HG02623 (cell line): ENCODE results near the gene PCNX1.
"Not testable (repeated sequence)": the region's sequence is repeated elsewhere in the genome, so short reads cannot be mapped to it uniquely, and the experiment has no call there.

ENCODE experiments used
- ATAC-seq: cut with Tn5 transposase; IDR thresholded peaks from one replicate; pipeline ENCODE4 v1.9.1; 2021; ENCODE audit warnings: moderate library complexity; ENCODE audit not compliant: unreplicated experiment

The PCNX1 gene

GRCh38 chr14:71006200-71006563, 98.9 kb downstream of the PCNX1 start:
- no peak for ATAC-seq

GRCh38 chr14:71011479-71011878, 104.2 kb downstream of the PCNX1 start:
- no peak for ATAC-seq

GRCh38 chr14:71012888-71013287, 105.6 kb downstream of the PCNX1 start:
- ATAC-seq = no peak

GRCh38 chr14:71013551-71014192, 106.4 kb downstream of the PCNX1 start:
- ATAC-seq = no peak

GRCh38 chr14:71019917-71020316, 112.7 kb downstream of the PCNX1 start:
- ATAC-seq = not testable (repeated sequence)

- no peak for ATAC-seq
Measured at GRCh38 chr14:71021347-71022011, 114.2 kb downstream of the PCNX1 start.

- no peak for ATAC-seq
Measured at GRCh38 chr14:71022012-71022869, 115.0 kb downstream of the PCNX1 start.

GRCh38 chr14:71022939-71023338, 115.7 kb downstream of the PCNX1 start:
- no peak for ATAC-seq

GRCh38 chr14:71029236-71029781, 122.0 kb downstream of the PCNX1 start:
- ATAC-seq = no peak

GRCh38 chr14:71031000-71031399, 123.7 kb downstream of the PCNX1 start:
- ATAC-seq = no peak

GRCh38 chr14:71036433-71036832, 129.2 kb downstream of the PCNX1 start:
- no peak for ATAC-seq

GRCh38 chr14:71048393-71048792, 141.1 kb downstream of the PCNX1 start:
- no peak for ATAC-seq

GRCh38 chr14:71049435-71050133, 142.3 kb downstream of the PCNX1 start:
- ATAC-seq = no peak

GRCh38 chr14:71050227-71050823, 143.1 kb downstream of the PCNX1 start:
- no peak for ATAC-seq

GRCh38 chr14:71054706-71055105, 147.4 kb downstream of the PCNX1 start:
- ATAC-seq = no peak

GRCh38 chr14:71056168-71056567, 148.9 kb downstream of the PCNX1 start:
- ATAC-seq = no peak

GRCh38 chr14:71060274-71060673, 153.0 kb downstream of the PCNX1 start:
- no peak for ATAC-seq

- no peak for ATAC-seq
Measured at GRCh38 chr14:71060825-71061455, 153.7 kb downstream of the PCNX1 start.

- no peak for ATAC-seq
Measured at GRCh38 chr14:71061458-71061857, 154.2 kb downstream of the PCNX1 start.
